HCT116 (cell line): Measurements from ENCODE around the gene FAM131C.

ENCODE experiments used
- CBX3 ChIP-seq: IDR thresholded peaks from 2 replicates; pipeline ENCODE4 v1.6.1; 2012; ENCODE audit warnings: low read depth
- EZH2 ChIP-seq: fragments of 200-600 bp; sonication (generic); IDR thresholded peaks from 2 replicates; pipeline ENCODE4 v1.6.1; 2017; ENCODE audit warnings: antibody characterized with exemption, mixed run types
- EZH2phosphoT487 ChIP-seq: fragments of 200-600 bp; IDR thresholded peaks from 2 replicates; pipeline ENCODE4 v1.6.1; 2018; ENCODE audit warnings: antibody characterized with exemption, borderline replicate concordance
- POLR2A ChIP-seq: IDR thresholded peaks from 2 replicates; pipeline ENCODE4 v1.7.0; 2011; ENCODE audit warnings: borderline replicate concordance; ENCODE audit not compliant: insufficient read depth, insufficient read length; ENCODE audit errors: extremely low read depth
- POLR2AphosphoS5 ChIP-seq: IDR thresholded peaks from 2 replicates; pipeline ENCODE4 v1.6.1; 2011; ENCODE audit warnings: mild to moderate bottlenecking, low read depth, low read length, moderate library complexity
- YY1 ChIP-seq: IDR thresholded peaks from 2 replicates; pipeline ENCODE4 v1.6.1; 2011; ENCODE audit warnings: low read length, low read depth, moderate library complexity, mild to moderate bottlenecking; ENCODE audit not compliant: insufficient replicate concordance; ENCODE audit errors: extremely low read depth
- ZNF274 ChIP-seq: fragments of 200-500 bp; sonication (Bioruptor generic); IDR thresholded peaks from 2 replicates; pipeline ENCODE4 v1.6.1; 2014; ENCODE audit warnings: mild to moderate bottlenecking, low read depth, low read length, inconsistent platforms
- TF ChIP-seq, protein P1 (sequence below), 3 experiments: fragments of 200-600 bp in 1 of 3; sonication (generic) in 1 of 3; IDR thresholded peaks in 2 of 3; conservative IDR thresholded peaks in 1 of 3; 2 replicates each; pipeline ENCODE4 v1.5.1; 2012 to 2017; ENCODE audit warnings: low read depth in 2 of 3, low read length in 2 of 3, antibody characterized with exemption in 1 of 3, borderline replicate concordance in 1 of 3, control low read depth in 1 of 3, mild to moderate bottlenecking in 1 of 3, mixed read lengths in 1 of 3, mixed run types in 1 of 3, moderate library complexity in 1 of 3; ENCODE audit not compliant: insufficient read depth in 1 of 3
- TF ChIP-seq, protein P2 (sequence below): IDR thresholded peaks from 2 replicates; pipeline ENCODE4 v1.6.1; 2012
- TF ChIP-seq, protein P3 (sequence below): IDR thresholded peaks from 2 replicates; pipeline ENCODE4 v1.6.1; 2012; ENCODE audit warnings: low read depth

DNA sequence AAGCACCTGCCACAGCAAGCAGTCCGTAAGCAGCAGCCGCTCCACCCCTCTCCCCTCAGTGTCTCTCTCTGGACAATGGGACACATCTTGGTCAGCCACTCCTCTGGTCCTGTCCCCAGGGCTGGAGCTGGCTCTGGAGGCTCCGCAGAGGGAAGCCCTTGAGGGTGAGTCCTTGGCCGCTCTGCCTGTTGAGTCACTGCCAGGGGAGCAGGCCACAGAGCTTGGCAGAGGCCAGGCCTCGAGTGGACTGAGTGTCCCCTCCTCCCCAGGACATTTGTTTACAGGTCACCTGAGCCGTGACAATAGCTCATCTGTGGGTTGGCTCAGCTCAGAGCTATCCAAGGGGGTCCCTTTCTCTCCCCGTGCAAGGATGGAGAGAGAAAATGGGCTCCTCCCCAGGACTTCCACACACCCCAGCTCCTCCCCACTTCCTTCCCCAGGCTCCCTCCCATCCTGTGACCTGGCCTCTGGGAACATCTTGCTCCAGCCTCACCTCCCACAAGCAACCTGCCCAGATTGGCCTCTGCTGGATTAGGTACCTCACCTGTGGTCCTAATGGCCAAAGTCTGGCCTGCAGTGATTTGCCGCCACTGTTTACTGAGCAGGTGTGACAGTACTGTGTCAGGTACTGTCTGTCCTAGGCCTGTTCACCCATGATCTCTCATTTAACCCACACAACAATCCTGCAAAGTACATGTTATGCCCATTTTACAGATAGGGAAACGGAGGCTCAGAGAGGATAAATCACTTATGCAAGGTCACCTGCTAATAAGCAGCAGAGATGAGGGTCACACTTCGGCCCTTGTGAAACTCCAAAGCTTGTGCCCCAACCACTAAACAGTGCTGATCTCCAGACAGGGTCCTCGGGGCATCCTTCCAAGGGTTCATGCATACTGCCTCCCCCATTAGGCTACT is 4.8 kb downstream of the FAM131C start:
- TF ChIP-seq POLR2A (no peak), POLR2AphosphoS5 (no peak), CBX3 (no peak), EZH2 (no peak), YY1 (no peak), ZNF274 (no peak), EZH2phosphoT487 (no peak)
- TF ChIP-seq, protein P1, sequence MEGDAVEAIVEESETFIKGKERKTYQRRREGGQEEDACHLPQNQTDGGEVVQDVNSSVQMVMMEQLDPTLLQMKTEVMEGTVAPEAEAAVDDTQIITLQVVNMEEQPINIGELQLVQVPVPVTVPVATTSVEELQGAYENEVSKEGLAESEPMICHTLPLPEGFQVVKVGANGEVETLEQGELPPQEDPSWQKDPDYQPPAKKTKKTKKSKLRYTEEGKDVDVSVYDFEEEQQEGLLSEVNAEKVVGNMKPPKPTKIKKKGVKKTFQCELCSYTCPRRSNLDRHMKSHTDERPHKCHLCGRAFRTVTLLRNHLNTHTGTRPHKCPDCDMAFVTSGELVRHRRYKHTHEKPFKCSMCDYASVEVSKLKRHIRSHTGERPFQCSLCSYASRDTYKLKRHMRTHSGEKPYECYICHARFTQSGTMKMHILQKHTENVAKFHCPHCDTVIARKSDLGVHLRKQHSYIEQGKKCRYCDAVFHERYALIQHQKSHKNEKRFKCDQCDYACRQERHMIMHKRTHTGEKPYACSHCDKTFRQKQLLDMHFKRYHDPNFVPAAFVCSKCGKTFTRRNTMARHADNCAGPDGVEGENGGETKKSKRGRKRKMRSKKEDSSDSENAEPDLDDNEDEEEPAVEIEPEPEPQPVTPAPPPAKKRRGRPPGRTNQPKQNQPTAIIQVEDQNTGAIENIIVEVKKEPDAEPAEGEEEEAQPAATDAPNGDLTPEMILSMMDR (IDR thresholded peaks at IDR 0.05 in 2 of 3, conservative IDR thresholded peaks at IDR 0.05 in 1 of 3; ENCODE audit: borderline replicate concordance in 1 of 3, insufficient read depth in 1 of 3, low read depth in 2 of 3, low read length in 2 of 3) = no peak
- TF ChIP-seq, protein P2, sequence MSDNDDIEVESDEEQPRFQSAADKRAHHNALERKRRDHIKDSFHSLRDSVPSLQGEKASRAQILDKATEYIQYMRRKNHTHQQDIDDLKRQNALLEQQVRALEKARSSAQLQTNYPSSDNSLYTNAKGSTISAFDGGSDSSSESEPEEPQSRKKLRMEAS = no peak
- TF ChIP-seq, protein P3, sequence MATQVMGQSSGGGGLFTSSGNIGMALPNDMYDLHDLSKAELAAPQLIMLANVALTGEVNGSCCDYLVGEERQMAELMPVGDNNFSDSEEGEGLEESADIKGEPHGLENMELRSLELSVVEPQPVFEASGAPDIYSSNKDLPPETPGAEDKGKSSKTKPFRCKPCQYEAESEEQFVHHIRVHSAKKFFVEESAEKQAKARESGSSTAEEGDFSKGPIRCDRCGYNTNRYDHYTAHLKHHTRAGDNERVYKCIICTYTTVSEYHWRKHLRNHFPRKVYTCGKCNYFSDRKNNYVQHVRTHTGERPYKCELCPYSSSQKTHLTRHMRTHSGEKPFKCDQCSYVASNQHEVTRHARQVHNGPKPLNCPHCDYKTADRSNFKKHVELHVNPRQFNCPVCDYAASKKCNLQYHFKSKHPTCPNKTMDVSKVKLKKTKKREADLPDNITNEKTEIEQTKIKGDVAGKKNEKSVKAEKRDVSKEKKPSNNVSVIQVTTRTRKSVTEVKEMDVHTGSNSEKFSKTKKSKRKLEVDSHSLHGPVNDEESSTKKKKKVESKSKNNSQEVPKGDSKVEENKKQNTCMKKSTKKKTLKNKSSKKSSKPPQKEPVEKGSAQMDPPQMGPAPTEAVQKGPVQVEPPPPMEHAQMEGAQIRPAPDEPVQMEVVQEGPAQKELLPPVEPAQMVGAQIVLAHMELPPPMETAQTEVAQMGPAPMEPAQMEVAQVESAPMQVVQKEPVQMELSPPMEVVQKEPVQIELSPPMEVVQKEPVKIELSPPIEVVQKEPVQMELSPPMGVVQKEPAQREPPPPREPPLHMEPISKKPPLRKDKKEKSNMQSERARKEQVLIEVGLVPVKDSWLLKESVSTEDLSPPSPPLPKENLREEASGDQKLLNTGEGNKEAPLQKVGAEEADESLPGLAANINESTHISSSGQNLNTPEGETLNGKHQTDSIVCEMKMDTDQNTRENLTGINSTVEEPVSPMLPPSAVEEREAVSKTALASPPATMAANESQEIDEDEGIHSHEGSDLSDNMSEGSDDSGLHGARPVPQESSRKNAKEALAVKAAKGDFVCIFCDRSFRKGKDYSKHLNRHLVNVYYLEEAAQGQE = no peak
